SU-DHL-6 (cell line): ENCODE measurements around the gene SOCS2.

Experiments used
- H2AFZ ChIP-seq: fragments of 200-600 bp; sonication (generic); 2 replicates; pipeline ENCODE4 v1.6.1; 2014; ENCODE audit warnings: low read depth, mild to moderate bottlenecking, moderate library complexity, mixed read lengths, antibody characterized with exemption, low read length; ENCODE audit not compliant: severe bottlenecking
- H3F3A ChIP-seq: fragments of 200-600 bp; shearing (Covaris generic); 2 replicates; pipeline ENCODE4 v1.6.0; 2016; ENCODE audit warnings: antibody characterized with exemption, mild to moderate bottlenecking; ENCODE audit not compliant: insufficient read depth
- H3K27ac ChIP-seq: fragments of 200-600 bp; sonication (generic); 2 replicates; pipeline ENCODE4 v1.5.1; 2016; ENCODE audit warnings: low read depth, mild to moderate bottlenecking, low read length, moderate library complexity, mixed read lengths
- H3K27me3 ChIP-seq: fragments of 200-600 bp; sonication (generic), shearing (Covaris generic); 2 replicates; pipeline ENCODE4 v1.6.0; 2014; ENCODE audit warnings: mild to moderate bottlenecking, low read length
- H3K36me3 ChIP-seq: fragments of 200-600 bp; sonication (generic); 2 replicates; pipeline ENCODE4 v1.6.1; 2014; ENCODE audit warnings: mild to moderate bottlenecking, low read length, mixed read lengths
- H3K4me2 ChIP-seq: fragments of 300-600, 200-600 bp; shearing (Covaris generic), sonication (generic); 2 replicates; pipeline ENCODE4 v1.6.0; 2014; ENCODE audit warnings: low read length, low read depth, mild to moderate bottlenecking; ENCODE audit not compliant: poor library complexity, severe bottlenecking
- H3K4me3 ChIP-seq: fragments of 200-600 bp; sonication (generic); 2 replicates; pipeline ENCODE4 v1.5.1; 2014; ENCODE audit warnings: antibody characterized with exemption, low read length, mild to moderate bottlenecking, mixed read lengths; ENCODE audit not compliant: insufficient read depth, poor library complexity, severe bottlenecking
- H3K79me2 ChIP-seq: fragments of 200-600 bp; sonication (generic); 2 replicates; pipeline ENCODE4 v1.6.1; 2014; ENCODE audit warnings: mild to moderate bottlenecking, low read length, moderate library complexity; ENCODE audit not compliant: insufficient read depth
- H3K9ac ChIP-seq: fragments of 200-600 bp; sonication (generic); 2 replicates; pipeline ENCODE4 v1.7.0; 2014; ENCODE audit warnings: mild to moderate bottlenecking, low read length
- H3K9me2 ChIP-seq: fragments of 200-600 bp; sonication (generic); replicated peaks from 2 replicates; pipeline ENCODE4 v1.6.1; 2014; ENCODE audit warnings: low read length; ENCODE audit not compliant: insufficient read depth
- H3K9me3 ChIP-seq: fragments of 200-600 bp; sonication (generic); 2 replicates; pipeline ENCODE4 v1.6.1; 2014; ENCODE audit warnings: low read length, mixed read lengths; ENCODE audit not compliant: insufficient read depth
- H4K20me1 ChIP-seq: fragments of 200-600 bp; sonication (generic); 2 replicates; pipeline ENCODE4 v1.6.1; 2014; ENCODE audit warnings: low read depth, mild to moderate bottlenecking, antibody characterized with exemption, low read length, moderate library complexity, mixed read lengths
- CTCF ChIP-seq: fragments of 200-600 bp; sonication (generic); IDR thresholded peaks from one replicate; pipeline ENCODE4 v1.5.1; 2017; ENCODE audit warnings: antibody characterized with exemption, mild to moderate bottlenecking, low read length, moderate library complexity; ENCODE audit not compliant: insufficient read depth, poor library complexity, severe bottlenecking
- EZH2phosphoT487 ChIP-seq: fragments of 200-600 bp; sonication (generic), shearing (Covaris generic); conservative IDR thresholded peaks from 2 replicates; pipeline ENCODE4 v1.6.1; 2018; ENCODE audit warnings: mild to moderate bottlenecking, antibody characterized with exemption, low read length, moderate library complexity, mixed read lengths

The SOCS2 gene

GRCh38 chr12:93568091-93568490 lies 4.4 kb upstream of the SOCS2 start:
- H3K27me3 ChIP-seq: no peaks in the 10 kb centered on the region
- H3K9ac ChIP-seq: no peak overlapping the region
- H2AFZ ChIP-seq: no peak overlapping the region
- H3K4me3 ChIP-seq: no peak overlapping the region
- H3K36me3 ChIP-seq: no peaks in the 10 kb centered on the region
- no peak overlapping the region for H3K4me2 ChIP-seq
- H3K9me3 ChIP-seq: no peaks in the 10 kb centered on the region
- TF ChIP-seq EZH2phosphoT487: no peak
- TF ChIP-seq CTCF: no peak
- no peaks in the 10 kb centered on the region for H3F3A ChIP-seq
- H3K27ac ChIP-seq: no peak overlapping the region
- H4K20me1 ChIP-seq: no peaks in the 10 kb centered on the region
- H3K79me2 ChIP-seq: no peaks in the 10 kb centered on the region
- no peaks in the 10 kb centered on the region for H3K9me2 ChIP-seq

GRCh38 chr12:93569301-93569655 lies 3.2 kb upstream of the SOCS2 start:
- H3K9ac ChIP-seq: no peak overlapping the region
- H3K27me3 ChIP-seq: no peaks in the 10 kb centered on the region
- H4K20me1 ChIP-seq: no peaks in the 10 kb centered on the region
- H3K36me3 ChIP-seq: no peaks in the 10 kb centered on the region
- no peaks in the 10 kb centered on the region for H3F3A ChIP-seq
- no peak overlapping the region for H2AFZ ChIP-seq
- peak overlapping the region; percentile 41 for H3K4me2 ChIP-seq
- H3K27ac ChIP-seq: no peak overlapping the region
- no peaks in the 10 kb centered on the region for H3K79me2 ChIP-seq
- H3K9me2 ChIP-seq: no peaks in the 10 kb centered on the region
- TF ChIP-seq CTCF: no peak
- no peak for TF ChIP-seq EZH2phosphoT487
- H3K4me3 ChIP-seq: no peak overlapping the region
- H3K9me3 ChIP-seq: no peaks in the 10 kb centered on the region

GRCh38 chr12:93569656-93570551 lies 2.6 kb upstream of the SOCS2 start:
- Histone ChIP-seq H4K20me1 (no peaks in the 10 kb centered on the region), H3K4me3 (no peak overlapping the region), H3K4me2 (peak overlapping the region; percentile 41), H3F3A (no peaks in the 10 kb centered on the region), H3K36me3 (no peaks in the 10 kb centered on the region), H3K9me2 (no peaks in the 10 kb centered on the region), H3K9me3 (no peaks in the 10 kb centered on the region), H3K27ac (no peak overlapping the region), H3K79me2 (no peaks in the 10 kb centered on the region), H3K9ac (no peak overlapping the region), H2AFZ (no peak overlapping the region), H3K27me3 (no peaks in the 10 kb centered on the region)
- TF ChIP-seq EZH2phosphoT487: no peak
- peak; percentile 64 for TF ChIP-seq CTCF
